GM12878 (cell line): ENCODE measurements around the gene HOXD11. TPM values are rescaled to one million over a fixed set of nuclear protein-coding genes. Genes with fewer than 3 reads are reported as not detected.
A peak's percentile ranks its signal among the peaks of the same experiment; 100 is the strongest.

Experiments used
- ASH2L ChIP-seq: fragments of 300-600, 200-600 bp; sonication (generic); IDR thresholded peaks from 2 replicates; pipeline ENCODE4 v1.6.1; 2017; ENCODE audit warnings: low read depth, mild to moderate bottlenecking, borderline replicate concordance
- BCL11A ChIP-seq: IDR thresholded peaks from 2 replicates; pipeline ENCODE4 v1.6.1; 2011; ENCODE audit warnings: low read depth, low read length
- BCL3 ChIP-seq: IDR thresholded peaks from 2 replicates; pipeline ENCODE4 v1.6.1; 2011; ENCODE audit warnings: borderline replicate concordance, low read depth, mild to moderate bottlenecking, moderate library complexity, low read length; ENCODE audit not compliant: insufficient read depth, poor library complexity, severe bottlenecking
- CHD2 ChIP-seq: IDR thresholded peaks from 2 replicates; pipeline ENCODE4 v1.6.1; 2011; ENCODE audit warnings: low read depth, low read length, improper control_type of control experiment, borderline replicate concordance
- CTCF ChIP-seq, 3 experiments: IDR thresholded peaks in 2 of 3; conservative IDR thresholded peaks in 1 of 3; 2 replicates each; pipeline ENCODE4 v1.5.1; 2011; ENCODE audit warnings: low read depth in 3 of 3, low read length in 3 of 3, mild to moderate bottlenecking in 3 of 3, control low read depth in 2 of 3, moderate library complexity in 2 of 3, inconsistent platforms in 1 of 3, mixed read lengths in 1 of 3; ENCODE audit not compliant: control insufficient read depth in 2 of 3, insufficient read depth in 1 of 3; ENCODE audit errors: extremely low read depth in 1 of 3
- EED ChIP-seq: sonication (generic); IDR thresholded peaks from 2 replicates; pipeline ENCODE4 v1.6.1; 2016; ENCODE audit warnings: antibody characterized with exemption, low read depth
- EGR1 ChIP-seq, 2 experiments: IDR thresholded peaks; 1 replicate in 1 of 2; 2 replicates in 1 of 2; pipeline ENCODE4 v1.6.1; 2011 to 2012; ENCODE audit warnings: low read depth in 2 of 2, low read length in 2 of 2, borderline replicate concordance in 1 of 2, mild to moderate bottlenecking in 1 of 2, moderate library complexity in 1 of 2
- GATAD2B ChIP-seq: fragments of 450-650 bp; conservative IDR thresholded peaks from 2 replicates; pipeline ENCODE4 v1.6.1; 2017; ENCODE audit warnings: low read depth, mild to moderate bottlenecking, moderate library complexity
- HDAC2 ChIP-seq: fragments of 200-600 bp; sonication (generic); IDR thresholded peaks from 2 replicates; pipeline ENCODE4 v1.6.1; 2017
- HSF1 ChIP-seq: fragments of 150-350 bp; IDR thresholded peaks from 2 replicates; pipeline ENCODE4 v1.6.1; 2014; ENCODE audit warnings: mild to moderate bottlenecking, low read depth, low read length
- IKZF1 ChIP-seq: fragments of 450-650 bp; conservative IDR thresholded peaks from 2 replicates; pipeline ENCODE4 v1.6.1; 2017; ENCODE audit warnings: antibody characterized with exemption, mild to moderate bottlenecking
- IKZF2 ChIP-seq, 2 experiments: fragments of 450-650 bp; IDR thresholded peaks; 2 replicates each; pipeline ENCODE4 v1.6.1; 2017; ENCODE audit warnings: mild to moderate bottlenecking in 2 of 2, moderate library complexity in 2 of 2
- IRF3 ChIP-seq: fragments of 450-650 bp; IDR thresholded peaks from 2 replicates; pipeline ENCODE4 v1.6.1; 2014; ENCODE audit warnings: mild to moderate bottlenecking
- IRF4 ChIP-seq: IDR thresholded peaks from 2 replicates; pipeline ENCODE4 v1.6.1; 2011; ENCODE audit warnings: low read depth, low read length
- LARP7 ChIP-seq: fragments of 450-650 bp; IDR thresholded peaks from 2 replicates; pipeline ENCODE4 v1.6.1; 2017; ENCODE audit warnings: mild to moderate bottlenecking
- NFYA ChIP-seq: IDR thresholded peaks from 2 replicates; pipeline ENCODE4 v1.6.1; 2011; ENCODE audit warnings: low read depth, mild to moderate bottlenecking, low read length, improper control_type of control experiment, borderline replicate concordance
- NRF1 ChIP-seq: conservative IDR thresholded peaks from 2 replicates; pipeline ENCODE4 v1.6.1; 2011; ENCODE audit warnings: mild to moderate bottlenecking, low read depth, low read length, improper control_type of control experiment
- POLR2AphosphoS2 ChIP-seq: IDR thresholded peaks from 2 replicates; pipeline ENCODE4 v1.6.1; 2011; ENCODE audit warnings: low read depth, mild to moderate bottlenecking, low read length, improper control_type of control experiment, moderate library complexity
- POU2F2 ChIP-seq: IDR thresholded peaks from 3 replicates; pipeline ENCODE4 v1.6.1; 2011; ENCODE audit warnings: low read depth, mild to moderate bottlenecking, low read length, borderline replicate concordance
- SMARCA5 ChIP-seq: fragments of 450-650 bp; IDR thresholded peaks from 2 replicates; pipeline ENCODE4 v1.6.1; 2017; ENCODE audit warnings: mild to moderate bottlenecking
- SMC3 ChIP-seq: IDR thresholded peaks from 2 replicates; pipeline ENCODE4 v1.6.1; 2011; ENCODE audit warnings: low read length, improper control_type of control experiment, borderline replicate concordance
- SRF ChIP-seq, 2 experiments: IDR thresholded peaks; 2 replicates each; pipeline ENCODE4 v1.6.1; 2011; ENCODE audit warnings: low read depth in 2 of 2, low read length in 2 of 2, mild to moderate bottlenecking in 1 of 2, moderate library complexity in 1 of 2
- TBL1XR1 ChIP-seq: IDR thresholded peaks from 2 replicates; pipeline ENCODE4 v1.6.1; 2012; ENCODE audit warnings: low read depth, low read length, improper control_type of control experiment
- ZBED1 ChIP-seq: IDR thresholded peaks from 2 replicates; pipeline ENCODE4 v1.6.1; 2016; ENCODE audit warnings: borderline replicate concordance
- ZNF384 ChIP-seq: IDR thresholded peaks from 2 replicates; pipeline ENCODE4 v1.6.1; 2012; ENCODE audit warnings: low read depth, mild to moderate bottlenecking, low read length, improper control_type of control experiment, borderline replicate concordance
- ZZZ3 ChIP-seq: IDR thresholded peaks from 2 replicates; pipeline ENCODE4 v1.6.1; 2011; ENCODE audit warnings: low read depth; ENCODE audit not compliant: control insufficient read depth, insufficient read length
- polyA plus RNA-seq, 11 experiments: library from polyadenylated mRNA; depleted of rRNA in 4 of 11; unstranded in 6 of 11; stranded (reverse) in 5 of 11; fragments of >200 nt; fragmentation: Nextera tagmentation in 4 of 11; fragmentation: Illumina TruSeq in 1 of 11; extraction: Ambion mirVana in 4 of 11; extraction: Trizol in 1 of 11; gene quantifications; 1 replicate in 1 of 11; 2 replicates in 10 of 11; pipeline versions ENCODE4 v1.2.1 to v1.2.3, GENCODE V29; 2011 to 2016; ENCODE audit warnings: inconsistent platforms in 2 of 11, missing spikeins in 2 of 11, low read depth in 1 of 11
- total RNA-seq, 4 experiments: library from RNA; depleted of rRNA in 3 of 4; stranded (reverse); fragments of >200 nt in 3 of 4; fragmentation: Illumina TruSeq in 1 of 4; extraction: Trizol in 1 of 4; gene quantifications; 2 replicates each; pipeline versions ENCODE4 v1.2.1 to v1.2.3, GENCODE V29; 2013 to 2021

HOXD11 gene
- total and polyA plus RNA-seq, 10 of the 15 experiments (the other 5 are each of a cell fraction or from before 2014, with no cell fraction given): not detected

- TF ChIP-seq HSF1 (no peak), EGR1 (IDR thresholded peaks at IDR 0.05; ENCODE audit: borderline replicate concordance in 1 of 2, low read depth in 2 of 2, low read length in 2 of 2) (no peak), POLR2AphosphoS2 (no peak), ZBED1 (no peak), IRF4 (no peak), IKZF1 (peak; percentile 76), NRF1 (no peak), ASH2L (no peak), CHD2 (0 out of 2 replicates have a peak, but pooled peaks have one; percentile 20), EED (0 out of 2 replicates have a peak, but pooled peaks have one; percentile 22), GATAD2B (peak; percentile 72), BCL3 (no peak), IKZF2 (IDR thresholded peaks at IDR 0.05) (peak in 1 of 2 experiments; percentile 20; a peak in 2 of 4 replicates), BCL11A (no peak), ZZZ3 (no peak), POU2F2 (0 out of 3 replicates have a peak, but pooled peaks have one; percentile 34), SRF (IDR thresholded peaks at IDR 0.05; ENCODE audit: low read depth in 2 of 2, low read length in 2 of 2) (no peak), NFYA (no peak), ZNF384 (no peak), CTCF (IDR thresholded peaks at IDR 0.05 in 2 of 3, conservative IDR thresholded peaks at IDR 0.05 in 1 of 3; ENCODE audit: control insufficient read depth in 2 of 3, extremely low read depth in 1 of 3, insufficient read depth in 1 of 3, low read depth in 3 of 3, low read length in 3 of 3) (peak; percentile 75 to 93 (median 92)), SMARCA5 (peak; percentile 89), SMC3 (peak; percentile 87), LARP7 (peak; percentile 87), TBL1XR1 (no peak), HDAC2 (no peak), IRF3 (no peak)
Measured at GRCh38 chr2:176140513-176141317, 33.6 kb downstream of the HOXD11 start (continued).
